HEK293 (cell line): ENCODE measurements around the gene CBX3.

Source experiments
- CTCF ChIA-PET: fragments of 350-600 bp; formaldehyde crosslinking; extraction: SDS; loops from one replicate; lab custom pipeline; 2021; ENCODE audit warnings: antibody characterized with exemption; lab: Yijun Ruan, JAX
- POLR2A ChIA-PET: fragments of 300-600 bp; formaldehyde crosslinking; extraction: SDS; loops from one replicate; lab custom pipeline; 2020; ENCODE audit warnings: antibody characterized with exemption, inconsistent platforms; lab: Yijun Ruan, JAX
- H3K27ac ChIP-seq: fragments of 200-500 bp; sonication (Bioruptor generic); 2 replicates; pipeline ENCODE4 v1.5.1; 2014; ENCODE audit warnings: low read depth, low read length, control low read depth, inconsistent platforms; ENCODE audit errors: extremely low read depth
- H3K36me3 ChIP-seq, 2 experiments: fragments of 200-500 bp in 1 of 2; sonication (Bioruptor generic) in 1 of 2; 1 replicate in 1 of 2; 2 replicates in 1 of 2; pipeline ENCODE4 v1.5.1; 2014 to 2017; ENCODE audit warnings: inconsistent platforms in 2 of 2, low read length in 2 of 2; ENCODE audit not compliant: control insufficient read depth in 2 of 2, insufficient read depth in 1 of 2
- H3K4me1 ChIP-seq: fragments of 200-500 bp; sonication (Bioruptor generic); 2 replicates; pipeline ENCODE4 v1.5.1; 2014; ENCODE audit warnings: mild to moderate bottlenecking, low read length, inconsistent platforms; ENCODE audit not compliant: control insufficient read depth, insufficient read depth
- H3K4me3 ChIP-seq: 2 replicates; pipeline ENCODE4 v1.5.1; 2011; ENCODE audit warnings: low read depth, mild to moderate bottlenecking, control low read depth, low read length, moderate library complexity
- H3K9me3 ChIP-seq: fragments of 200-500 bp; sonication (Bioruptor generic); 2 replicates; pipeline ENCODE4 v1.5.1; 2014; ENCODE audit warnings: low read depth, low read length, inconsistent platforms; ENCODE audit not compliant: control insufficient read depth, insufficient read depth
- FEZF1 ChIP-seq: fragments of 450-650 bp; formaldehyde crosslinking; IDR thresholded peaks from 2 replicates; pipeline ENCODE4 v1.5.1; 2016; ENCODE audit warnings: missing biosample characterization, missing genetic modification characterization
- MYNN ChIP-seq: fragments of 450-650 bp; formaldehyde crosslinking; IDR thresholded peaks from 2 replicates; pipeline ENCODE4 v1.5.1; 2016; ENCODE audit warnings: missing biosample characterization, missing genetic modification characterization, borderline replicate concordance
- PRDM4 ChIP-seq: fragments of 450-650 bp; formaldehyde crosslinking; IDR thresholded peaks from 2 replicates; pipeline ENCODE4 v1.5.1; 2017; ENCODE audit warnings: missing biosample characterization, missing genetic modification characterization
- SCRT2 ChIP-seq: fragments of 450-650 bp; formaldehyde crosslinking; IDR thresholded peaks from 2 replicates; pipeline ENCODE4 v1.5.1; 2016; ENCODE audit warnings: missing biosample characterization, missing genetic modification characterization
- ZBTB26 ChIP-seq: fragments of 450-650 bp; formaldehyde crosslinking; optimal IDR thresholded peaks from 2 replicates; pipeline ENCODE3; 2016; ENCODE audit warnings: missing biosample characterization, mild to moderate bottlenecking, missing genetic modification characterization
- ZBTB48 ChIP-seq: fragments of 450-650 bp; formaldehyde crosslinking; IDR thresholded peaks from 2 replicates; pipeline ENCODE4 v1.5.1; 2016; ENCODE audit warnings: missing biosample characterization, missing genetic modification characterization
- ZFP69B ChIP-seq: fragments of 450-650 bp; formaldehyde crosslinking; IDR thresholded peaks from 2 replicates; pipeline ENCODE4 v1.5.1; 2016; ENCODE audit warnings: missing biosample characterization, missing genetic modification characterization
- ZNF10 ChIP-seq: fragments of 450-650 bp; formaldehyde crosslinking; IDR thresholded peaks from 2 replicates; pipeline ENCODE4 v1.5.1; 2017; ENCODE audit warnings: missing biosample characterization, missing genetic modification characterization
- ZNF16 ChIP-seq: fragments of 450-650 bp; formaldehyde crosslinking; IDR thresholded peaks from 2 replicates; pipeline ENCODE4 v1.5.1; 2016; ENCODE audit warnings: low read depth, missing biosample characterization, missing genetic modification characterization
- ZNF280C ChIP-seq: fragments of 450-650 bp; formaldehyde crosslinking; IDR thresholded peaks from 2 replicates; pipeline ENCODE4 v1.5.1; 2016; ENCODE audit warnings: missing biosample characterization, missing genetic modification characterization
- ZNF510 ChIP-seq: fragments of 450-650 bp; formaldehyde crosslinking; IDR thresholded peaks from 2 replicates; pipeline ENCODE4 v1.5.1; 2018; ENCODE audit warnings: mild to moderate bottlenecking, missing genetic modification characterization, missing biosample characterization; ENCODE audit not compliant: insufficient replicate concordance
- ZNF600 ChIP-seq: fragments of 450-650 bp; formaldehyde crosslinking; IDR thresholded peaks from 2 replicates; pipeline ENCODE4 v1.5.1; 2016; ENCODE audit warnings: missing biosample characterization, missing genetic modification characterization
- ZNF629 ChIP-seq: fragments of 450-650 bp; formaldehyde crosslinking; IDR thresholded peaks from 2 replicates; pipeline ENCODE4 v1.5.1; 2017; ENCODE audit warnings: missing biosample characterization, missing genetic modification characterization
- ZNF792 ChIP-seq: fragments of 450-650 bp; formaldehyde crosslinking; IDR thresholded peaks from 2 replicates; pipeline ENCODE4 v1.5.1; 2016; ENCODE audit warnings: missing biosample characterization, missing genetic modification characterization
- ZSCAN30 ChIP-seq: fragments of 450-650 bp; IDR thresholded peaks from 2 replicates; pipeline ENCODE4 v1.5.1; 2018; ENCODE audit warnings: missing biosample characterization, mild to moderate bottlenecking, missing genetic modification characterization, moderate library complexity

The CBX3 gene

GRCh38 chr7:26187380-26188205 is 14.0 kb upstream of the CBX3 start (continued):
- TF ChIP-seq ZSCAN30 (tag by site-specific recombination) (peak; percentile 34; the same call in 1 of the 2 replicates), MYNN (peak; percentile 47; the same call in 1 of the 2 replicates), ZFP69B (tag by site-specific recombination) (peak; percentile 66; the same call in 1 of the 2 replicates), ZBTB26 (tag by site-specific recombination) (no peak), ZNF792 (tag by site-specific recombination) (no peak), ZNF600 (tag by site-specific recombination) (peak; percentile 62; the same call in 1 of the 2 replicates), FEZF1 (tag by site-specific recombination) (peak; percentile 54; the same call in 1 of the 2 replicates), ZNF10 (tag by site-specific recombination) (peak; percentile 65), ZNF510 (tag by site-specific recombination) (no peak), PRDM4 (peak; percentile 50; the same call in 1 of the 2 replicates), ZNF629 (no peak)
- TF ChIP-seq, all 188 proteins: peak for 14

GRCh38 chr7:26188206-26188956 is 13.2 kb upstream of the CBX3 start:
- Histone ChIP-seq H3K9me3 (no peaks in the 10 kb centered on the region), H3K36me3 (peaks cover 45 to 57% of the 10 kb centered on the region in 2 experiments)
- ChIA-PET CTCF (interaction anchor here (1.1 to 1.7 kb wide), 3 partner anchors 10 to 128 kb away, joined by 3 to 13 read pairs (median 10); no protein-coding TSS in a partner anchor), POLR2A (interaction anchor here (0.7 to 3.7 kb wide), 8 partner anchors 11 to 97 kb away, joined by 3 to 56 read pairs (median 4); partner anchors contain the start of genes CBX3, HNRNPA2B1 and NFE2L3)
- TF ChIP-seq ZNF16 (tag by site-specific recombination): no peak
- 0 out of 2 replicates have a peak, but pooled peaks have one; percentile 24 for TF ChIP-seq ZBTB48 (tag by site-specific recombination)
- TF ChIP-seq SCRT2 (tag by site-specific recombination): peak; percentile 75
- no peak for TF ChIP-seq ZNF280C (tag by site-specific recombination)
- TF ChIP-seq, all 188 proteins: peak for 2
- H3K4me1 ChIP-seq: peaks cover 5% of the 10 kb centered on the region
- H3K27ac ChIP-seq: 0 out of 2 replicates have a peak overlapping the region, but pooled peaks have one; percentile 0
- H3K4me3 ChIP-seq: no peak overlapping the region
